Smooth muscle cell (in vitro differentiated cells): ENCODE results near the gene B9D1. TPM values are rescaled to one million over a fixed set of nuclear protein-coding genes. Genes with fewer than 3 reads are reported as not detected.

Experiments
- DNase-seq: peaks from one replicate; lab custom pipeline; 2025; ENCODE audit not compliant: unreplicated experiment; lab: John Stamatoyannopoulos, UW
- H2AFZ ChIP-seq: fragments of 200-600 bp; sonication (generic); 2 replicates; pipeline ENCODE4 v1.6.0; 2016; ENCODE audit warnings: antibody characterized with exemption, low read depth, mild to moderate bottlenecking
- H3F3A ChIP-seq: fragments of 200-600 bp; sonication (generic); 2 replicates; pipeline ENCODE4 v1.6.0; 2017; ENCODE audit warnings: antibody characterized with exemption, low read depth
- H3K27ac ChIP-seq: fragments of 200-600 bp; sonication (generic); 2 replicates; pipeline ENCODE4 v1.5.1; 2016; ENCODE audit warnings: low read depth, mild to moderate bottlenecking
- H3K27me3 ChIP-seq: fragments of 200-600 bp; sonication (generic); 2 replicates; pipeline ENCODE4 v1.6.1; 2016; ENCODE audit warnings: low read depth, mild to moderate bottlenecking
- H3K36me3 ChIP-seq: fragments of 200-600 bp; sonication (generic); 2 replicates; pipeline ENCODE4 v1.5.1; 2016; ENCODE audit warnings: low read depth
- H3K4me1 ChIP-seq: fragments of 200-600 bp; sonication (generic); 2 replicates; pipeline ENCODE4 v1.5.1; 2016; ENCODE audit warnings: low read depth
- H3K4me2 ChIP-seq: fragments of 200-600 bp; sonication (generic); 2 replicates; pipeline ENCODE4 v1.6.0; 2016; ENCODE audit warnings: mild to moderate bottlenecking
- H3K4me3 ChIP-seq: fragments of 200-600 bp; sonication (generic); 2 replicates; pipeline ENCODE4 v1.5.1; 2016; ENCODE audit warnings: mild to moderate bottlenecking
- H3K79me2 ChIP-seq: fragments of 200-600 bp; sonication (generic); 2 replicates; pipeline ENCODE4 v1.6.0; 2016; ENCODE audit warnings: low read depth, mild to moderate bottlenecking
- H3K9ac ChIP-seq: fragments of 200-600 bp; sonication (generic); 2 replicates; pipeline ENCODE4 v1.6.0; 2016; ENCODE audit warnings: low read depth
- H3K9me3 ChIP-seq: fragments of 200-600 bp; sonication (generic); replicated peaks from 2 replicates; pipeline ENCODE4 v1.5.1; 2016; ENCODE audit warnings: low read depth
- H4K20me1 ChIP-seq: fragments of 200-600 bp; sonication (generic); 2 replicates; pipeline ENCODE4 v1.6.0; 2016; ENCODE audit warnings: low read depth
- WGBS: methylation state at CpG from one replicate; pipeline ENCODE4 v1.1.7; 2016; ENCODE audit warnings: low lambda C conversion rate; 5-methylcytosine and 5-hydroxymethylcytosine counted together
- polyA plus RNA-seq: library from polyadenylated mRNA; unstranded; fragments of >200 nt; fragmentation: Nextera tagmentation; extraction: Ambion mirVana; gene quantifications from 2 replicates; pipeline ENCODE4 v1.2.1, GENCODE V29; 2016
- total RNA-seq: library from RNA; depleted of rRNA; stranded (reverse); fragments of >200 nt; gene quantifications from 2 replicates; pipeline ENCODE4 v1.2.3, GENCODE V29; 2014
- TF ChIP-seq, protein P1 (sequence below): fragments of 200-600 bp; sonication (generic); IDR thresholded peaks from 2 replicates; pipeline ENCODE4 v1.5.1; 2017; ENCODE audit warnings: borderline replicate concordance, mild to moderate bottlenecking, antibody characterized with exemption; ENCODE audit not compliant: insufficient read depth, poor library complexity, severe bottlenecking

B9D1 gene
- total and polyA plus RNA-seq, 2 experiments from 2014 or later, result 21.9 to 45.5 TPM

DNA sequence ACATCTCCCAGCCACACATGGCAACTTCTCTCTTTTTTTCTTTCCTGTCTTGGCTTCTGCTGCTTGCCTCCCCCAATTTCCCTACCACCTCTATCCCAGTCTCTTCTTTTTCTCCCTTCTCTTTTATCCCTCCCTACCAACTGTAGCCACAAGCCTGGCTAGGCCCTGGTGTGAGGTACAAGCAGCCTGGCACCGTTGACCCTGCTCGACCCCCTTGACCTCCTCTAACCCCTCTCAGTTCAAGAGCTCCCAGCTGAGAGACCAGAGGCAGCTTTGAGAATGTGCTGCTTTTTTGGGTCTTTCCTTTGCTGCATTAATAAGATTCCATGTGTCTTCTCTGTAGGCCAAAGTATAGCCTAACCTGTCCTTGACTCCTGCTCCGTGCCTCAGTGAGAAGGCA, 32.3 kb downstream of the B9D1 start:
- H3K79me2 ChIP-seq, result no peaks in the 10 kb centered on the region
- WGBS, result 96% methylated on average over 3 of the region's 3 CpGs
- H3K27me3 ChIP-seq, result no peaks in the 10 kb centered on the region
- TF ChIP-seq, protein P1, sequence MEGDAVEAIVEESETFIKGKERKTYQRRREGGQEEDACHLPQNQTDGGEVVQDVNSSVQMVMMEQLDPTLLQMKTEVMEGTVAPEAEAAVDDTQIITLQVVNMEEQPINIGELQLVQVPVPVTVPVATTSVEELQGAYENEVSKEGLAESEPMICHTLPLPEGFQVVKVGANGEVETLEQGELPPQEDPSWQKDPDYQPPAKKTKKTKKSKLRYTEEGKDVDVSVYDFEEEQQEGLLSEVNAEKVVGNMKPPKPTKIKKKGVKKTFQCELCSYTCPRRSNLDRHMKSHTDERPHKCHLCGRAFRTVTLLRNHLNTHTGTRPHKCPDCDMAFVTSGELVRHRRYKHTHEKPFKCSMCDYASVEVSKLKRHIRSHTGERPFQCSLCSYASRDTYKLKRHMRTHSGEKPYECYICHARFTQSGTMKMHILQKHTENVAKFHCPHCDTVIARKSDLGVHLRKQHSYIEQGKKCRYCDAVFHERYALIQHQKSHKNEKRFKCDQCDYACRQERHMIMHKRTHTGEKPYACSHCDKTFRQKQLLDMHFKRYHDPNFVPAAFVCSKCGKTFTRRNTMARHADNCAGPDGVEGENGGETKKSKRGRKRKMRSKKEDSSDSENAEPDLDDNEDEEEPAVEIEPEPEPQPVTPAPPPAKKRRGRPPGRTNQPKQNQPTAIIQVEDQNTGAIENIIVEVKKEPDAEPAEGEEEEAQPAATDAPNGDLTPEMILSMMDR, result no peak
- no peaks in the 10 kb centered on the region for H3K4me1 ChIP-seq
- H2AFZ ChIP-seq, result no peak overlapping the region
- H4K20me1 ChIP-seq, result no peaks in the 10 kb centered on the region
- DNase-seq, result no peak
- H3F3A ChIP-seq, result peaks cover 3% of the 10 kb centered on the region
- H3K4me2 ChIP-seq, result no peak overlapping the region
- peak overlapping the region; percentile 69 for H3K9ac ChIP-seq
- H3K4me3 ChIP-seq, result no peak overlapping the region
- H3K36me3 ChIP-seq, result peaks cover 3% of the 10 kb centered on the region
- H3K27ac ChIP-seq, result peak overlapping the region; percentile 89
- H3K9me3 ChIP-seq, result no peaks in the 10 kb centered on the region

DNA sequence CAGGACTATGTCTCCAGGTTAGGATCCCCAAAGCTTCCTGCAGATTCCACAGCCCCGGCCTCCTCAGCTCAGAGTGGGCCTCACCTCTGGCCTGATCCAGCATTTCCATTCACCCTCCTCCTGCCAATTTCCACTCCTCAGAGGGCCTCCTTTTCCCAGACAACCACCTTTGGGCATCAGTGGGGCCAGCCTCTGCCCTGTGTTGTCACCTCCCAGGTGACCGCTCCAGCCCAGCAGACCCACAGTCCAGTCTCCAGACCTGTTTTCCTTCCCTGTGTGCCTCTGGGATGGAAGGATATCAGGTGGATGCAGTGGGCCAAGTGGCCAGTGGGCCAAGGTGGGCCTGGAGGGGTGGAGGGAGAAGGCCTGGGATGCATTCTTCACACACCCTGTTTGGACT, 32.7 kb downstream of the B9D1 start:
- Histone ChIP-seq H3K4me3 (no peak overlapping the region), H3F3A (peaks cover 6% of the 10 kb centered on the region), H2AFZ (no peak overlapping the region), H3K27ac (no peak overlapping the region), H3K27me3 (no peaks in the 10 kb centered on the region), H3K4me2 (no peak overlapping the region), H3K79me2 (no peaks in the 10 kb centered on the region), H3K36me3 (no peaks in the 10 kb centered on the region), H4K20me1 (no peaks in the 10 kb centered on the region), H3K9ac (no peak overlapping the region), H3K4me1 (no peaks in the 10 kb centered on the region), H3K9me3 (no peaks in the 10 kb centered on the region)
- TF ChIP-seq, protein P1, result no peak
- no peak for DNase-seq
- WGBS, result 100% methylated on average over 2 of the region's 2 CpGs

DNA sequence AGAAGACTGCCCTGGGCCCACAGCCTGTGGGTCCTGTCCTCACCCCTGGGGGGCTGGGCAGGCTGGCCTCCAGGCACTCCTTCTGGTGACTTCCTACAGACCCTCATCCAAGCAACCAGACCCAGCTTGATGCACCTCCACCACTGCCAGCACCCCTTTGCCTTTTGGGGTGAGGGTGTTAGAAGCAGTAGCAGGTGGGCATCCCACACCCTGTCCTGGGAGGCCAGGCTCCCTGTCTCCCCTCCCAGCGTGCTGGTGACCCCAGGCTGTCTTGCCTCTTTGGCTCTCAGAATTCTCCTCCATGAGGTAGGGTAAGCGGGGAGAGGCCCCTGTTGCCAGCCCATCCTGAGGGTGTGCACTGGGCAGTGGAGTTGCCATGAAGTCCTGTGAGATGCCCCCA, 33.4 kb downstream of the B9D1 start:
- H3K27me3 ChIP-seq, result no peaks in the 10 kb centered on the region
- no peaks in the 10 kb centered on the region for H3K9me3 ChIP-seq
- no peak overlapping the region for H3K4me3 ChIP-seq
- DNase-seq, result no peak
- H3K36me3 ChIP-seq, result no peaks in the 10 kb centered on the region
- H3K9ac ChIP-seq, result no peak overlapping the region
- H3K4me2 ChIP-seq, result no peak overlapping the region
- H3K79me2 ChIP-seq, result no peaks in the 10 kb centered on the region
- no peak overlapping the region for H3K27ac ChIP-seq
- TF ChIP-seq, protein P1, result no peak
- H4K20me1 ChIP-seq, result no peaks in the 10 kb centered on the region
- H3K4me1 ChIP-seq, result no peaks in the 10 kb centered on the region
- WGBS, result 100% methylated on average over 2 of the region's 2 CpGs
- H2AFZ ChIP-seq, result no peak overlapping the region
- peaks cover 6% of the 10 kb centered on the region for H3F3A ChIP-seq

DNA sequence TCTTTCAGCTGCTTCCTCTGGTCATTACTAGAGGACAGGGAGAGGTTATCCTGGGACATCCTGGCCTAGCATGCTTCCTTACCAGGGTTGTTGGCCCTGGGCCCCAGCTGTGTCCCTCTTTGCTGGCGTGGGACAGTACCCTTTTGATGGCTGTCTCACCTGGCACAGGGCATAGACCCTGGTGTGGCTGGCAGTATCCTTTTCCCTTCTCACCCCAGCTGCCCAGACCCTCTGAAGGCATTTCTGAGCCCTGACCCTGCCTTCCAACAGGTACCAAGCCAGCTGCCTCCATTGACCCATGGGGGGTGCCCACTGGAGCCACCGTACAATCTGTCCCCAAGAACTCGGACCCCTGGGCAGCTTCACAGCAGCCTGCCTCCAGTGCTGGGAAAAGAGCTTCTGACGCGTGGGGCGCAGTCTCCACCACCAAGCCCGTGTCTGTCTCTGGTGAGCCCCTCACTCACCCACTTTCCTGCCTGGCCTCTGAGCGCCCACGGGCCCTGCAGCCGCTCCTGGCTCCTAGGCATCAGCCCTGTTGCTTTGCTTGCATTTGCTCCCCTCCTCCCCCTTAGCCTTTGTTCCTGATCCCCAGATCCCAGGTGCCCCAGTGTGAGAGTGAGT, 34.0 kb downstream of the B9D1 start:
- Histone ChIP-seq H3K79me2 (no peaks in the 10 kb centered on the region), H3K9me3 (no peaks in the 10 kb centered on the region), H3K27ac (peak overlapping the region; percentile 67), H2AFZ (no peak overlapping the region), H4K20me1 (no peaks in the 10 kb centered on the region), H3K9ac (no peak overlapping the region), H3K36me3 (no peaks in the 10 kb centered on the region), H3K4me3 (no peak overlapping the region), H3F3A (peaks cover 6% of the 10 kb centered on the region), H3K4me2 (no peak overlapping the region), H3K27me3 (no peaks in the 10 kb centered on the region), H3K4me1 (no peaks in the 10 kb centered on the region)
- DNase-seq, result no peak
- TF ChIP-seq, protein P1, result no peak
- WGBS, result 98% methylated on average over 10 of the region's 10 CpGs
